Tongue (tissue), 2 donors: ENCODE measurements around the gene SPOCK3. TPM values are rescaled to one million over a fixed set of nuclear protein-coding genes. Genes with fewer than 3 reads are reported as not detected.
A peak's percentile ranks its signal among the peaks of the same experiment; 100 is the strongest.
"Not testable (repeated sequence)": the region's sequence is repeated elsewhere in the genome, so short reads cannot be mapped to it uniquely, and the experiment has no call there.

Experiments used
- DNase-seq: peaks from one replicate; pipeline ENCODE4 v3.0.0-alpha.2; 2015
- total RNA-seq: library from RNA; depleted of rRNA; stranded (reverse); fragments of >200 nt; gene quantifications from one replicate; pipeline ENCODE4 v1.2.3, GENCODE V29; 2014

The SPOCK3 gene
- total RNA-seq, 1 donor from 2014 or later = 3.6 TPM

DNA sequence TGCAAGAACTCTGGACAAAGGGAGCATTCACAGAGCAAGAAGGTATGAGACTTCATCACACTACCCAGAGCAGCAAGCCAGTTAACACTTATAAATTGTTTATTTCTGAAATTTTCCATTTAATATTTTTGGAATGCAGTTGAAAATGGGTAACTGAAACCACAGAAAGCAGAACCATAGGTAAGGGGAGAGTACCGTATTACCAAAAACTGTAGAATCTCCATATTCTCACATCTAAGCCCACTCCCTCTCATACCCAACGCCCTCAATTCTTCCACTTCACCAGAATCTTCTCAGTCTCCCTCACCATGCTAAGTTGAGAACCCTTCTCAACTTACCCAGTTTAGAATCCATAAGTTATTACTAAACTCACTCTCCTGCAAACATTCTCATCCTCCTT, 277.8 kb downstream of the SPOCK3 start:
- no peak for DNase-seq

DNA sequence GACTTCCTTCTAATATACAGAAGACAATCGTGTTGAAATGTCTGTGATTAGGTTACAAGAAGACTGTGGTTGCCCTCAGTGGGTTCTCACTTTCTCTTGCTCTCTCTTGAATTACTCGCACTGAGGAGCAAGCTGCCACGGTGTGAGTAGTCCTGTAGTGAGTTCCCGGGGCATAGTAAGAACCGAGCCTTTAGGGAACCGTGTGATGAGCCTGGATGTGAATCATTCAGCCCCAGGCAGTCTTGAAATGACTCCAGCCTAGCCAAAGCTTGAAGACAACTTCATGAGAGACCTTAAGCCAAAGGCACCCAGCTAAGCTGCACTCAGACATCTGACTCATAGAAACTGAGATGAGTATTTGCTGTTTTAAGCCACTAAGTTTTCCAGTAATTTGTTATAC, 292.7 kb downstream of the SPOCK3 start:
- no peak for DNase-seq

DNA sequence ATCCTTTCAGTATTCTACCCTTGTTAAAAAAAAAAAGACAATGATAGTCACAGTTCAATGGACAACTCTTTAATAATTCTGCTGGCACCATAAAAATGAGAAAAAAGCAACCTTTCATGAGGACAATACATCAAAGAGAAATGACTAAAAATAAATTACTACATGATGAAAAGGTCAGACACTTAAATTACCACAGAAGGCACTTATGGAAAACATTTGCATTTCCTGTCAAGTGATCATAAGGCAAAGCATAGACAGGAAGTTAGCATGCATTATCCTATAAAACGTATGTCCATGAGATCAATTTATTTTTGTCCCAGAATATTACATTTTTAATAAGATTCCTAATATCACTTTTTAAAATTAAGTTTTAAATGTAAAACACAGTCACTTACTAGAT, 303.8 kb downstream of the SPOCK3 start:
- no peak for DNase-seq

DNA sequence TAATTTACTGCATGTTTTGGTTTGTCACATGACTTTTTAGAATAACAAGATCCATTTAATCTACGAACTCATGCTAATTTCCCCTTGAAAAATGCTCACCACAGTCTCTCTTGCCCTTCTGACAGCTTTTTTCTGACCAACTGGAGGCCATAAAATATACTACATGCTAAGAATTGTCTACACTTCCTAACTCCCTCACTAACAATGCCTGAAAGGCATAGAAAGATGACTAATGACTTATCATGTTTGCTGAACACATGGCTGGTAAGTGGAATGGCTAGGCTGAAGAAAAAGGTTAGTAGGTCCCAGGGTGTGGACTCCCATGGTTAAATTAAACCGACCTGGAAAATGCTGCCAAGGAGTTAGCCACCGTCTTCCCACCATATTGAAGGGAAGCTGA, 309.9 kb downstream of the SPOCK3 start:
- no peak for DNase-seq

DNA sequence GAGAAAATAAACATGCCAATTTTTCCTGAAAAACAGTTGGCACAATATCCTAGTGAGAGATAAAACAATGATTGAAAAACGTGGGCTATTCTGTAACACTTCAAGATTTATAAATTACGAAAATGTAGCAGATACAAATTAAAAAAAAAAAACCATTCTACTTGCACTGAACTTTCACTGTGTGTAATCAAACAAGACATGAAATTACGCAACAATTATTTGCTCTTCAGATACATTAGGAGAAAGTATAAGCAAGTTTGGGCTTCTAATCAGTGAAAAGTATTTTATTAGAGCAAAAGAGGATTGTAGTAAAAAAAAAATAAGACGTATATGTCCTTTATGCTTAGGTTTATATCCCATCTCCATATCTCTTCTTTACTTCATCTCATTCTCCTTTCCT, 320.4 kb downstream of the SPOCK3 start:
- DNase-seq = no peak

DNA sequence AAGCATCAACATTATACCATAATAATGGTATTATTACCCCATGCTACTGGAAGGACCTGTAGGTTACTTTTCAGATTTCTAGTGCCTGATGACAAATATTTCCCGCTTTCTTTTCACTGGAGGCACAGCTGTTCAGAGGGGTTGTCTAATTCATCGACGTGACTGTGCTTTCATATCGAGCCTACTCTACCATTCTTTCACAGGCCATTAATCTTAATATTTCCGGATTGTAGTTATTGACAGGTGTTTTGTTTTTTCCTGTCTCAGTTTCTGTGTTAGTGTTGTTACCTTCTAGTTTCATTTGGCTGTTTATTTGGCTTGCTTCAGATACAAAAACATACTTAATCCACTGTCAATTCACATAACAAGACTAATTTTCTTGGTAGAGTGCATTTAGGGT, 330.9 kb downstream of the SPOCK3 start:
- no peak for DNase-seq

DNA sequence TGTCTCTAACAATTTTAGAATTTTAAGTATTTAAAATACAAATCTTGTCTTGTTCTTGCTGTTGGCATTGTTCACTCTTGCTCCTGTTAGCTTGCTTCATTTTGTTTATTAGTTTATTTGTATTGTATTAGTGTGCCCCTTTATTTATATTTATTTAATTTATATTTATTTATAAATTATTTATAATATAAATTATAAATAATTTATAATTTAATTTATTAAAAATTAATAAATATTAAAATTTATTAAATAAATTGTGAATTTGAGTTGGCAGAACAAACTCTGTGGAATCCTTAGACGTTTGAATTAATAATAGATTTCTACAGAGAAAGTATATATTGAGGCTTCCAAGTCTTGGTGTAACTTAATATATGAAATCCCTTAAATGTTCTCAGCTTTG, 331.4 kb downstream of the SPOCK3 start:
- DNase-seq = no peak

DNA sequence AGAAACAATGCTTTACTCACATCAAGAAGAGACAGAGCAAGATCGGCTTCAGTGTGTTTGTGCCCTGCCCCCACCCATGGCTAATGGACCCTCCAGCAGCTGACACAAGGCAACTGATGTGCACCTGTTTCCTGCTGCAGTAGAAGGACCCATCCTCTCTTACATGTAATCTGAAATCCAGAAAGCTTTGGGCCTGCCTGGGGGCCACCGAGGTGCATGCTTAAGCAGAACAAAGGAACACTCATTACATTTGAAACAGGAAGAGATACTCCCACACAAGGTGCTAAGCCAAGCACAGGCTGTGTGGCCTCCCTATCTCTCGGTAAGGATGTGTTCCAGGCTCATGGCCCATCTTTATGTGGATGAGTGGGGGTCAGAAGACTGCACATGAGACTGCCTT, 338.0 kb downstream of the SPOCK3 start:
- DNase-seq = peak; percentile 7

DNA sequence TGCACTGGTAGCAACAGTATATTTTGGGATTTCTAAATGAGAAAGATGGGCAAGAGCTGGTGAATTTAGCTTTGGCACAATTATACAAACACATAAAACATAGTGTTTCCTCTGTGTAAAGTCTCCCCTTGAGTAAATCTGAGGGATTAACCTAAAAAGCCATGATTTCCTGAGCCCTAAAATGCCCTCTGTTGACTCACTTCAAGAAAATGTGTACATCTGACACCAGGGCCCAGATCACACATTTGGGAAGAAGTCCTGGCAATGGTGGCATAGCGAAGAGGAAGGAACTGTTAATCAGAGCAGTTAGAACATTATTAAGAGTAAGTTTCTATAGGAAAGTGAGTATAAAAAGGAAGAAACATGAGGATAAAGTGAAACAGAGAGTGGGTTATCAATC, 338.5 kb downstream of the SPOCK3 start:
- no peak for DNase-seq

DNA sequence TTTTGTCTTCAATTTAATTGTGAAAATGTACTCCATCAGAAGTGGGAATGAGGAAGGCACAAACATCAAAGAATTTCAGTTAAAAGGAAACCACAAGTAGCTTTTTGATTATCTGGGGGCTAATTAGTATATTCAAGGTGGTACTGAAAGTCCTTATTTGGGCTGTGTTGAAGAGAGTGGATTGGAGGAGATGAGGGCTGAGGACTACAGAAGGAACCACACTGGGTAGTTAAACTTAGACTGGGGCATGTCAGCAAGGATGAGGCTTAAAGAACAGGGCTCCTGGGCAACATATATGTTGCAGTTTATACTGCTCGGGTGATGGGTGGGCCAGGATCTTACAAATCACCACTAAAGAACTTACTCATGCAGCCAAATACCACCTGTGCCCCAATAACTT, 346.8 kb downstream of the SPOCK3 start:
- no peak for DNase-seq

DNA sequence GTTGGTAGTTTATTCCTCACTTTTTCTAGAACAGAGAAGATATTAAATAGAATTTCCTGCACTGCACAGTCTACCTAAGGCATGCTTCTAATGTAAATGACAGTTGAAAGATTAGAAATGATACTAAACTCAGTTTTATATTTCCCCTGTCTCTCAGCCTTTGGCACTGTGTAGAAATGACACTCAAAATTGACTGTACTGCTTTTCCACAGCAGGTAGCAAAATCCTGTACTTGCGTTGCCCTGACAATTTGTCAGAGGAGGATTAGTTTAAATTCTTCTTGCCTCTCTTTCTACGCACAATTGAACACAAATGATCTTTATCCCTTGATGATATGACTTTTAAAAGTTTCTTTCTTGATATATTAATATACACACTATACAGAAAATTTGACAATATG, 347.6 kb downstream of the SPOCK3 start:
- no peak for DNase-seq

DNA sequence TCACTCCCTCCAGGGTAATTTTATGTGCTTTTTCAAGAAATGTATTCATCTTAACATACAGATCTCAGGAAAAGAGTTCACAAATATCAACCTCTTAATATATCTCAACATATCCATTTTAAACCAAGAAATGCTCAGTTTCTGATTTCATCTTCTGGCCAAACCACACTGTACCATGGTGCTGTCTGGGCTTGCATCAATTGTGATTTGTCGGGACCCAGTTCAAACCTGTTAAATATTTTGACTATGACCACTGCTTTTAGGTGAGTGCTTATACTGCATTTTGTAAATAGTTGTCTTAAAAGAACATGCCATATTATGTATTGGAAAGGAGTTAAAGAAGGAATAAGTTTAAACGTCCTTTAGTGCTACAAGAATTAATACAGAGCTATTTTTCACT, 352.1 kb downstream of the SPOCK3 start:
- no peak for DNase-seq

DNA sequence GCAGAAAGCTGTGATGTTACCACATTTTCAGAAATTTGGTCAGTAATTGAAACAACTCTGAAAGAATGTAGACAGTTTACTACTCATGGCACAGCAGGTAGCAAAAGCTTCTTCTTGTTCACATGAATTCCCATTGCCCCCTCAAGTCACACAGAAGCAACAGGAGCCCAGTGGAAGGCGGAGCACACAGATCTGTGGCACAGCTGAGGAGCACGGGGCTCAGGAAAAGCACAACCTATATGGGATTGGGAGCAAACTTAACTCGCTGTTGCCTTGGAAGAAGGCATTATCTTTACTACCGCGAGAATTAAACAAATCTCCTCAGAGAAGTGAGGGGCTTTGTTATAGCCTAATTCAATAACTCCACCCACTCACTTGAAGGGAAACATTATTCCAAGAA, 358.5 kb downstream of the SPOCK3 start:
- no peak for DNase-seq

DNA sequence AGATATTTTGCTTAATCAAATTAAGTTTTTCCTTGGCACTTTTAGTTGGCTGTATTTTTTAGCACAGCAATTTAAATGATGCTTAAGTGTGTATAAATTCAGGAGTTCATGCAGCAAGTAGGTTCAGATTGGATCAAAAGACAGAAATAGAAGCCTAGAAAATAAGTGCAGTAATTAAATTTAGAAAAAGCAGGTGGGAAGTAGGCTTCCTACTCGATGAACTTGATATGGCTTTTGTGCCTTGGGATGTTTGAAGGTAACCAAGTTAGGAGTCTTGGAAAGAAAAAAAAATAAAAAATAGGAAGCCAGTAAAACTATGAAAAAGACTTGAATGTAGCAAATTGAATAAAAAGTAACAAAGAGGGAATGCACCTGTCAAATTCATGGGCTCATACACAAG, 372.3 kb downstream of the SPOCK3 start:
- DNase-seq = no peak

DNA sequence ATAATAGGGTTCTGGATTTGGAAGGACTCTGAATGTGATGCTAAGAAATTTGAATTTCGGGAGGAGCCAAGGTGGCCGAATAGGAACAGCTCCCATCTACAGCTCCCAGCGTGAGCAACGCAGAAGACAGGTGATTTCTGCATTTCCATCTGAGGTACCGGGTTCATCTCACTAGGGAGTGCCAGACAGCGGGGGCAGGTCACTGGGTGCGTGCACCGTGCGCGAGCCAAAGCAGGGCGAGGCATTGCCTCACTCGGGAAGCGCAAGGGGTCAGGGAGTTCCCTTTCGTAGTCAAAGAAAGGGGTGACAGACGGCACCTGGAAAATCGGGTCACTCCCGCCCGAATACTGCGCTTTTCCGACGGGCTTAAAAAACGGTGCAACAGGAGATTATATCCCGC, 383.9 kb downstream of the SPOCK3 start:
- not testable (repeated sequence) for DNase-seq

DNA sequence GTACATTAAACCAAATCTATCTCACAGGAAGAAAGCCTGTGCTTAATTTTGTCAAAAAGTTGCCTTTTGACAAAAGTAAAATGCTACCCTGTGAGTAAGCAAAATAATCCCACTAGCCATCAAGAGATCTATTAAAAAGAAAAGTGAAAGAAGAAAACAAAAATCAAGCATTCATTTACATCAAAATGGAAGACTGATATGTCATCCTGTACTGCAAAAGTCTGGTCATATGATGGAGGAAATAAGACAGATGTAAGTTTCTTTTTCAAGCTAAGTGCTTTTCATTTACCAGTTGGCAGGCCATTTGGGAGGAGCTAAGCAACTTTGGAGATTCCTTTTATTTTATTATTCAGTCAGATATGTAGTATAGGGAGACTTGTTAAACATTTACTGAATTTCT, 387.4 kb downstream of the SPOCK3 start:
- DNase-seq = no peak

DNA sequence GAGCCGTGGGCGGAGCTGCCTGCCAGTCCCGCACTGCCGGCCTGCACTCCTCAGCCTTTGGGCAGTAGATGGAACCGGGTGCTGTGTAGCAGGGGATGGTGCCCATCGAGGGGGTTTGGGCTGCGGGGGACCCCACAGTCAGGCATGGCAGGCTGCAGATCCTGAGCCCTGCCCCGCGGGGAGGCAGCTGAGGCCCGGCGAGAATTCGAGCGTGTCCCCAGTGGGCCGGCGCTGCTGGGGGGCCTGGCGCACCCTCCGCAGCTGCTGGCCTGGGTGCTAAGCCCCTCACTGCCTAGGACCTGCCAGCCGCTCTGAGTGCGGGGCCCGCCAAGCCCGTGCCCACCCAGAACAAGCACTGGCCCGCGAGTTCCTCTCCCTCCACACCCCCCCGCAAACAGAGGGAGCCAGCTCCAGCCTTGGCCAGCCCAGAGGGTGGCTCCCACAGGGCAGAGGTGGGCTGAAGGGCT, 391.5 kb downstream of the SPOCK3 start:
- DNase-seq = no peak

DNA sequence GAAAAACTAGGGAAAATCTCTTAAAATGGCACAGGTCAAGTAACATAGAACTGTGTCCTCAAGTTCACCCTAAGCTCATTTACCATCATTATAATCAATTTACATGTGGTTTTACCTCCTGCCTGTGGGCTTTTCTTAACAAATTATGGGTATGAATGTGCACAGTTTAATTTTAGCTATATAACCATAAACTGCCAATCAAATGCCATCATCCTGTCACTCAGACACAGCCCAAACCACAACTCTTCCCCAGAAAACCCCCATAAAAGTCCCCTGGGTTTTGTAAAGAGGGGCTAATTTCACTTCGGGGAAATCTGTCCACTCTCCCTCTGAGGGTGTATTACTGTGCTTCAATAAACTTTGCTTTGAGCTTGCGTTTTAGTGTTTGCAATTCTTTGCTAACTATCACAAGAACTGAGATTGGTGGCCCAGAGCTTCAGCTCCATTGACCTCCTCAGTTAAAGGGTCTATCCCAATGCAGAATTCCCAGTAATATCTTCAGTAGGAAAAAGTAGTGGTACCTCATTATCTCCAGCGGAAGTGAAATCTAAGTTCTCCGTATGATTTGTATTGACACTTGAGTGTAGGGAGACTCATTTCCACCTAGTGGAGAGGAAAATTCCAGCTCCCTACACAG, 394.6 kb downstream of the SPOCK3 start:
- DNase-seq = no peak

DNA sequence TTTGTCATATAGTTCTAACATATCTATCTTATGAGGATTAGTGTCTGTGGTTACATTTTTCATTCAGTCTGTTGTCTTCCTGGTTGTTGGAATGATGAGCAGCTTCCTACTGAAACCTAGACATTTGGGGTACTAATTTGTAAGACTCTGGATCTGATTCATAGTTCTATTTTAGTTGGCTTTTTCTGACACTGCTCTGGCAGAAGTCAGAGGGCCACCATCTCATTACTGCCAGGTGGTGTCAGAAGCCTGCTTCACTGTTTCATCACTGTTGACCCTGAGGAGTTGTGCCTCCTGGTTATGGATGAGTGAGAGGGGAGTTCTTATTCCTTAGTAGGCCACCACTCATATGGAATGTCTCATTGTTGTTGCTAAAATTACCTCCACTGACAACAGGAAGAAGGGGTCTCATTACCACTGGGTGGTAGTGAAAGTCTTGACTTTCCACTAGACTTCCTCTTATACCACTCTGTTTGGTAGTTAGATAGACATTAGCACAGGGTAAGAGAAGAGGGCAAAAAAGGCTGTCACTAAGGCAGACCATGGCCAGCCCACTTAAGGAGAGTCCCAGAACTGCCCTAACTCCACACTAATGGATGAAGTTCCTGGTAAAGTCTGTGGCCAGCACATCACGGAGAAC, 395.2 kb downstream of the SPOCK3 start:
- DNase-seq = no peak

DNA sequence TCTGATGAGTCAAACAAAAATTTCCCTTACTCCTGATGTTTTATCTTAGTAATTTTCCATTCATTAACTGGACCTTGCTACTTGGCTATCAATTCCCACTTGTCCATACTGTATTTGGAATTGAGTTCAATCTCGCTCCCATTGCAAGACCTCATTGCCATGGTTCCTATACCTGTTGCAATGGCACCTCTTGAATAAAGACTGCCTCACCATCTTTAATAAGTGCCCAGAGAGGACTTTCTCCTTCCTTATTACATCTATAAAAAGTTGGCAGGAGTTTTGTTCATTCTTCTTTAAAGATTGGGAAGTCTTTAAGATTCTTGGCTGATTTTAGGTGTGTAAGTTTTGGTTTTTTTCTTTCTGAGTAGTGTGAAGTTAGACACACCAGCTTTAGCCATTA, 397.4 kb downstream of the SPOCK3 start:
- no peak for DNase-seq

DNA sequence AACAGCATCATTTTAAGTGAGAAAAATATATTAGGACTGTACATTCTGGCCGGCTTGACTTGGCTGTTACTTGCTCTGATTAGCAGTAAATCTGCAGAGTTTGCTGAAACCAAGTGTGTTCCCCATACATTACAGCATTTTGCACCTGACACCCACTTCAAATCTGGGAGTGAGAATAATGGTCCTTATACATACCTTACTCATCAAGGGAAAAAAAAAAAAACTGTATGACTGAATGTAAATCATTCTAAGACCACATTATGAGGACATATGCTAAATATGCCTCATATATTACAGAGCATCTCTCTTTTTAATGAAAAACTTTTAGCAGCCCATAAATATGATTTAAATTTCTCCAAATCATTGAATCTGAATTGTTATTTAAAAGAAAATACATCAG, 406.7 kb downstream of the SPOCK3 start:
- no peak for DNase-seq

DNA sequence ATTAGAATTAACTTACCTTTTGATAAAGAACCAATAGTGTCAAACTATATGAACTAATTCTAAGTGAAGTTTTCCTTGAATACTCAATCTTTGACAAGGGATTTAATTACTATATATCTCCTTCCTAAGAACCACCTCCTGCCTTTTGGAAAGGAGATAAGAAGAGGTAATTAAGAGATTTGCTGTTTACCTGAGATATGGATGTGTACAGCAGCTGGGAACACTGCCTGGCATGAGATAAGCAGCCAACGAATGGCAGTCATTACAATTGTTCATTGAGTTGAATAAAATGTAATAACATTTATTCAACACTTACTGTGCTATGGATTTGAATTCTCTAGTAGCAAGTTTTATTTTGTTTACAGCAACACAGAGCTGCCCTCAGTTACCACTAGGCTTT, 407.1 kb downstream of the SPOCK3 start:
- no peak for DNase-seq

DNA sequence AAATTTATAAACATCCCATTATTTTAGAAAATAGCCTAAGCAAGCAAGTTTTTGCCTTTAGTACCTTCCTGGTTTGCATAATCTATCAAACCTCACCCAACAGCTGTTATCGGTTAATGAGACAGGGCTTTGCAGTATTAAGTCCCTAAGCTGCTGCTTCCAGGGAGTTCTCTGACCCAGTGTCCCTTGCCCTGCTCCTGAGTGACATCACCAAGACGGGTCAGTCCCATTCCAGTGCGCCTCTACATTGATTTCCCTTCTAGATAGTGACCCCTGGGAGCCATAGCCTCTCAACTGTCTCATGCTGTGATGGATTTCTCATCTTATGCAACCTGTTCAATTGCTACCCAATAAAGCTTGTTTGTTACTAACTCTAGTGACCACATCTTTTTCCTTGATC, 410.4 kb downstream of the SPOCK3 start:
- DNase-seq = no peak

DNA sequence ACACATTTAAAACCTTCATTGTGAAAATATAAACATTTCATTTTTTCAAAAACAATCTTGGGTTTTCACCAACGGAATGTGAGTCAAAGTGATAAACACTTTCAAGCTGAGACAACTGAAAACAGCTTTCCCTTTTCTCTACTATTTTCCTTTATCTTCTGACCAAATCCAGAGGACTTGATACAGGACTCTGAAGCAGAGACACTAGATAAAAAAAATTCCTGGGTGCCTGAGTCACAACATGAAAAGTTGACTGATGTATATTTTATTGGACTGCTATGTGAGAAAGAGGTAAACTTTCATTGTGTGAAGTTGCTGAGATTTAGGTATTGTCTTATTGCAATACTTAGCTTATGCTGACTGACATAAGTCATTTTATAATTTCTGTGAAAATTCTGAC, 411.2 kb downstream of the SPOCK3 start:
- DNase-seq = no peak

DNA sequence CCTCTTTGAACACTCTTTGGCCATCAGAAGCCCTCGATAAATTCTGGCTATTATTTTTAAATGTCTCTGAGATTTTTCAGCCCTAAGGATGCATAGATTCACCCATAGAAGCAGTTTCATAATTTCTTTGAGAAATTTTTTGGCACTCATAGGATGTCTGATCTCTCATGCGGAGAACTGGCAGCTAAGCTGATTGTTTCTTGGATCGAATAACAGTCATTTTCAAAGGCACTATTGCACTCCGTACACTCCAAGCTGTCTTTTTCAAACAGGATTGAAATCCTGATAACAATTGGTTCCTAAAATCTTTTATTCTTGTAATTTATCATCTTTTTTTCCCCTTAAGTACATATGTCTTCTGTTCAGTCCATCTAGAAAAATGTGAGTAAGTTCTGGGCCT, 411.9 kb downstream of the SPOCK3 start:
- no peak for DNase-seq
